Kidney epithelial cell (primary cell): ENCODE data around the gene CISD1. TPM values are rescaled to one million over a fixed set of nuclear protein-coding genes. Genes with fewer than 3 reads are reported as not detected.

Experiments
- DNase-seq: peaks from one replicate; pipeline ENCODE4 v3.0.0-alpha.2; 2010; ENCODE audit warnings: low read depth
- H3K27me3 ChIP-seq: 2 replicates; pipeline ENCODE4 v1.6.0; 2011; ENCODE audit warnings: low read length; ENCODE audit not compliant: control insufficient read depth, insufficient read depth
- H3K36me3 ChIP-seq: 2 replicates; pipeline ENCODE4 v1.5.1; 2011; ENCODE audit warnings: low read length; ENCODE audit not compliant: control insufficient read depth, insufficient read depth
- H3K4me3 ChIP-seq: 2 replicates; pipeline ENCODE4 v1.5.1; 2011; ENCODE audit warnings: low read depth, mild to moderate bottlenecking, control low read depth, low read length
- total RNA-seq: library from RNA; depleted of rRNA; stranded (reverse); fragments of >200 nt; gene quantifications from 2 replicates; pipeline ENCODE4 v1.2.3, GENCODE V29; 2015
- TF ChIP-seq, protein P1 (sequence below): IDR thresholded peaks from 2 replicates; pipeline ENCODE4 v1.5.1; 2011; ENCODE audit warnings: mild to moderate bottlenecking, moderate library complexity, low read length, control low read depth, inconsistent platforms; ENCODE audit not compliant: insufficient read depth, poor library complexity, severe bottlenecking

CISD1 gene
- total RNA-seq, 1 donor from 2014 or later, result 17.0 TPM

DNA sequence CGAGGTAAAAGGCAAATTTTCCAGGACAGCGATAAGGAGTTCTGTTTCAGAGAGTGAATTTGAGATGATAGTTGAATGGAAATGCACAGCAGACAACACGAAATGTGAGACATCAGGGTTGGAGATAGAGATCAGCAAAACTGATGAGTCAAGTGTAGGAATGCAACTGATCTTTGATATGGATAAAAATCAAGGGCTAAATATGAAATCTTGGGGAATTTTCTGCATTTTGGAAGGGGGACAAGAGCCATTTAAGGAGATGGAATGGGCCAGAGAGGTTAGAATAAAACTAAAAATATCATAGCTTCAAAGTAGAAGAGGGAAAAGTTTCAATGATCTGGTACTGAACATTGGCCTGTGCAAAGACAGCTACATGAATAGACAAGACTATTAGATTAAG lies 11.5 kb downstream of the CISD1 start:
- no peak for DNase-seq
- no peak overlapping the region for H3K4me3 ChIP-seq
- H3K36me3 ChIP-seq, result no peaks in the 10 kb centered on the region
- TF ChIP-seq, protein P1, sequence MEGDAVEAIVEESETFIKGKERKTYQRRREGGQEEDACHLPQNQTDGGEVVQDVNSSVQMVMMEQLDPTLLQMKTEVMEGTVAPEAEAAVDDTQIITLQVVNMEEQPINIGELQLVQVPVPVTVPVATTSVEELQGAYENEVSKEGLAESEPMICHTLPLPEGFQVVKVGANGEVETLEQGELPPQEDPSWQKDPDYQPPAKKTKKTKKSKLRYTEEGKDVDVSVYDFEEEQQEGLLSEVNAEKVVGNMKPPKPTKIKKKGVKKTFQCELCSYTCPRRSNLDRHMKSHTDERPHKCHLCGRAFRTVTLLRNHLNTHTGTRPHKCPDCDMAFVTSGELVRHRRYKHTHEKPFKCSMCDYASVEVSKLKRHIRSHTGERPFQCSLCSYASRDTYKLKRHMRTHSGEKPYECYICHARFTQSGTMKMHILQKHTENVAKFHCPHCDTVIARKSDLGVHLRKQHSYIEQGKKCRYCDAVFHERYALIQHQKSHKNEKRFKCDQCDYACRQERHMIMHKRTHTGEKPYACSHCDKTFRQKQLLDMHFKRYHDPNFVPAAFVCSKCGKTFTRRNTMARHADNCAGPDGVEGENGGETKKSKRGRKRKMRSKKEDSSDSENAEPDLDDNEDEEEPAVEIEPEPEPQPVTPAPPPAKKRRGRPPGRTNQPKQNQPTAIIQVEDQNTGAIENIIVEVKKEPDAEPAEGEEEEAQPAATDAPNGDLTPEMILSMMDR, result no peak
- no peaks in the 10 kb centered on the region for H3K27me3 ChIP-seq

DNA sequence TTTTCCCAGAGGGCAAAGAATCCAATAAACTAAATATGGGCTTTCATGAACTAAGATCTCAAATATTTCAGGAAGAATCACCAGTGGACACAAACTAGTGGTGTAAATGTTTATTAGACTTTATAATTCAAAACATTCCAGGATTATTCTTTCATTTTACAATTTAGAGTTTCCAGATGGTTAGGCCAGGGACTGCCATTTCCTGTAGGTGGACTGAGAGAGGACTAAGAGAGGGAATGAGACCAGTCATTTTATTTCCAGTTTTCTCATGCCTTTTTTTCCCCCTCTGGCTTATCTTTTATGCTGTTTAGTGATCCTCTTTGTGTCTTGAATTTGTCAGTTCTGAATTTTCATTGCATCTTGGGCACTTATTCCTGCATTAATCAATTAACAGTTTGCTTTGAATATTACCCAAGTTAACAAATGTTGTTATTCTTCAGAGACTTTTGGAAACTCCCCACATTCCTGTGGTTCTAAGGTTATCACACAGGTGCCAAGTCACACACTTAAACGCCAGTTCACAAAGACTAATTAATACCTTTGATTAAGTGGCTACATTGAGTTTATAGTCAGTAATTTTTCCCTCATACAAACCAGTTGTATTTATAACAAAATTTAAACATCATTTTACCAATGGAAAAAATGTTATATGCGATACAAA lies 12.3 kb downstream of the CISD1 start:
- no peak for DNase-seq
- Histone ChIP-seq H3K4me3 (no peak overlapping the region), H3K36me3 (no peaks in the 10 kb centered on the region), H3K27me3 (no peaks in the 10 kb centered on the region)
- TF ChIP-seq, protein P1, result no peak

DNA sequence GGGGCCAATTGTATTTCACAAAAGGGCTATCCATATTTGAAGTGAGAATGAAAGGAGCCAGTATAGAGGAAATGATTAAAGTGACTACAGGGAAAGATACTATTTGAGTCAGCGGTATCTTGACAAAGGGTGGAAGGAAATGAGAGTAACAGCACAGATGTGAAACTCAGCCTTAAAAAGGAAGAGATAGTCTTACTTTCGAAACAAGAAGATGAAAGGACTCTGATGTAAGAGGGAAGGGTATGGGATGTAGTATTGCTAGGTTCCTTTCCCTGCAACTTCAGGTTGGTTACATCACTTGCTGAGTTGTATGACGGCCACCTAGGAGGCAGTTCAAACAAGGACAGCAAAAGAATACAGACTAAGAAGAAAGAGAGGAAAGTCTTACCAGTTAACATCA lies 13.7 kb downstream of the CISD1 start:
- Histone ChIP-seq H3K4me3 (no peak overlapping the region), H3K27me3 (no peaks in the 10 kb centered on the region), H3K36me3 (no peaks in the 10 kb centered on the region)
- DNase-seq, result no peak
- TF ChIP-seq, protein P1, result no peak

DNA sequence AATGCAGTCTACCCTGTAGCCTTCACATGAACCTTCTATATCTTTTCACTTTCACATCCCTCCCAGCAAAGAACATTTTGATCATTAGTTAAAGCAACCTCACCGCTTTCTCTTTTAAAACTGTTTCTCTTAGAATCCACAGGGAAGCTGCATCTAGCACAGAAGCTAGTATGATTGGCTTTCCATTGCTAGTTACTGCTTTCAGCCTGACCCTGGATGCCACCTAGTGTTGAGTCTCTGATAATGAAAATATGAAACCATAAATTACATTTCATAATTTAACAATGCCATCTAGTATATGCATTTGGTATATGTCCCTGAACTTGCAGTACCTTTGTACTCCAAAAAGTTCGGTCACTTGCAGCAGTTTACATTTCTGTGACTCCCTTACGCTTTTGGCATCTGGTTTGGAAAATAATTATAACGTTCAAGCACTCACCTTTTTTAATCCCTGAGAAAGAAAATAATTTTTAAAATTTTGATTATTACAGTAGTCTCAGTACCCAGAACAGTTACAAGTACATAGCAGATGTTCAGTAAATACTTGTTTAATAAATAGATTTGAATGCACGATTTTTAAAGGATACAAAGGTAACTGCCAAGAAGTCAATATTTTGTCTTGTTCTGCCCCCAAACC lies 22.7 kb downstream of the CISD1 start:
- no peak overlapping the region for H3K4me3 ChIP-seq
- TF ChIP-seq, protein P1, result peak; percentile 63
- DNase-seq, result no peak
- no peaks in the 10 kb centered on the region for H3K36me3 ChIP-seq
- H3K27me3 ChIP-seq, result no peaks in the 10 kb centered on the region

DNA sequence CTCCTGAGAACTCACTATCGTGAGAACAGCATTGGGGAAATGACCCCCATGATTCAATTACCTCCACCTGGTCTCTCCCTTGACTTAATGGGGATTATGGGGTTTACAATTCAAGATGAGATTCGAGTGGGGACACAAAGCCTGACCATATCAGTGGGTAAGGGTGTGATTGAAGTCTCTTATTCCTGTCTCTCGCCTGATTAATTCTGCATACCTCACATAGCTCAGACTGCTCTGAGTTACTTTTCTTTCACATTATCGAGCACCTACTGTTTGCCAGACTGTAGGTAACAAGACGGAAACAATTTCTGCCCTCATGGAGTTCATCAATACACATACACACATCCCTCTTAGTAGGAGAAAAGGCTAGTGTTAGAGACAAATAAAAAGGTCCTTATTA lies 25.0 kb downstream of the CISD1 start:
- H3K4me3 ChIP-seq, result no peak overlapping the region
- TF ChIP-seq, protein P1, result no peak
- H3K36me3 ChIP-seq, result no peaks in the 10 kb centered on the region
- no peaks in the 10 kb centered on the region for H3K27me3 ChIP-seq
- DNase-seq, result no peak

DNA sequence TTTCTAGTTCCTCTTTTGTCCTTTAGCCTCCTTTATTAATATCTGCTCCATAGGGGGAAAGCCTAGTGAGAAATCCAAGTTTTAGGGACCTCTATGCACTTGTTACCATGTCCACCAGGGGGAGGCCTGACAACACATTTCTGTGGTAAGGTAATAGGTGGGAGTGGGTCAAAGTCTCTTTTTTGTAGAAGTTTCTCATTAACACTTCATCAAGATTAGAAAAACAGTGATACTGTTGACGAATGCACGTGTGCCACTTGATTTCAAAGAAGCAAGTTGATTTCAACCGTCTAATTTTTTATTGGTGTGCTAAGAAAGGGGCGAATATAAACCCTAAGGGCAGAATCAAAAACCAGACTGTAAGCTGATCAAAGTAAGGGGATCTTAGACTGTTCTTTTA lies 30.6 kb downstream of the CISD1 start:
- H3K27me3 ChIP-seq, result no peaks in the 10 kb centered on the region
- no peaks in the 10 kb centered on the region for H3K36me3 ChIP-seq
- no peak for DNase-seq
- TF ChIP-seq, protein P1, result peak; percentile 86
- H3K4me3 ChIP-seq, result no peak overlapping the region
